Gastrocnemius medialis (tissue), 4 donors: ENCODE results near the gene ELL2.

Source experiments
- POLR2A ChIP-seq, 2 donors: fragments of 450-650 bp; IDR thresholded peaks; one replicate each; pipeline ENCODE4 v1.6.1; 2017; ENCODE audit warnings: antibody characterized with exemption in 2 of 2, mild to moderate bottlenecking in 2 of 2, moderate library complexity in 2 of 2
- TF ChIP-seq, protein P1 (sequence below), 5 experiments: fragments of 450-650 bp in 3 of 5; fragments of 200-600 bp in 2 of 5; sonication (generic) in 2 of 5; IDR thresholded peaks in 4 of 5; conservative IDR thresholded peaks in 1 of 5; 1 replicate in 4 of 5; 2 replicates in 1 of 5; pipeline ENCODE4 v1.5.1; 2016 to 2019; ENCODE audit warnings: antibody characterized with exemption in 5 of 5, mild to moderate bottlenecking in 3 of 5, moderate library complexity in 3 of 5

DNA sequence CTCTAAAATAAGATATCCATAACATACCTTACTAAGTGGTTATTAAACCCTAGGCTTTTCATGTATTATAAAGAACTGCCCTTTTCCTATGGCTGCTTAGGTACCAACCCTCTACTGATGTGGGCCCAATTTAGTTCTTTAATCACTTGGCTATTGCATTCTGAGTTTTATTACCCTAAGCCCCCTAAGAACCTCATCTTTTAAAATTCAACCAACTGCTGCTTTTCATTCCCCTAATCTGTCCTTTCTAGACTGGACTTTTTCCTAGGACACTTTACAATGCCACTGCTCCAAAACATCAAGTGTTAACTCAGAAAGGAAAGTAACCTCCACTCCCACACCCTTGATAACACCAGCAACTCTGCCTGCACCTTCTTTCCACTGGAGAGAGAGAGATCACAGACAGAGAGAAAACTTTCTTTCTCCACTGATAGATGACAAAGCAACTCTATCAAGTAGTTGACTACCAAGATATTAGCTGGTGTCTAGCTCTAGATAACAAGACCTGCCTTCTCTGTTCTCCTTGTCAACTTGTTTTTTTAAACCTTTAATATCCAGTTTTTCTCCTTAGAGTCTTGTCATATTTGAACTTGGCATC is 27.3 kb downstream of the ELL2 start:
- TF ChIP-seq, protein P1, sequence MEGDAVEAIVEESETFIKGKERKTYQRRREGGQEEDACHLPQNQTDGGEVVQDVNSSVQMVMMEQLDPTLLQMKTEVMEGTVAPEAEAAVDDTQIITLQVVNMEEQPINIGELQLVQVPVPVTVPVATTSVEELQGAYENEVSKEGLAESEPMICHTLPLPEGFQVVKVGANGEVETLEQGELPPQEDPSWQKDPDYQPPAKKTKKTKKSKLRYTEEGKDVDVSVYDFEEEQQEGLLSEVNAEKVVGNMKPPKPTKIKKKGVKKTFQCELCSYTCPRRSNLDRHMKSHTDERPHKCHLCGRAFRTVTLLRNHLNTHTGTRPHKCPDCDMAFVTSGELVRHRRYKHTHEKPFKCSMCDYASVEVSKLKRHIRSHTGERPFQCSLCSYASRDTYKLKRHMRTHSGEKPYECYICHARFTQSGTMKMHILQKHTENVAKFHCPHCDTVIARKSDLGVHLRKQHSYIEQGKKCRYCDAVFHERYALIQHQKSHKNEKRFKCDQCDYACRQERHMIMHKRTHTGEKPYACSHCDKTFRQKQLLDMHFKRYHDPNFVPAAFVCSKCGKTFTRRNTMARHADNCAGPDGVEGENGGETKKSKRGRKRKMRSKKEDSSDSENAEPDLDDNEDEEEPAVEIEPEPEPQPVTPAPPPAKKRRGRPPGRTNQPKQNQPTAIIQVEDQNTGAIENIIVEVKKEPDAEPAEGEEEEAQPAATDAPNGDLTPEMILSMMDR (IDR thresholded peaks at IDR 0.05 in 4 of 5, conservative IDR thresholded peaks at IDR 0.05 in 1 of 5): no peak
- no peak for TF ChIP-seq POLR2A (IDR thresholded peaks at IDR 0.05)
